AG04450 (cell line): ENCODE measurements around the gene NANOS3. TPM values are rescaled to one million over a fixed set of nuclear protein-coding genes. Genes with fewer than 3 reads are reported as not detected.

Source experiments
- CTCF ChIA-PET: fragments of 300-600, 350-600 bp; formaldehyde crosslinking; extraction: SDS; loops from one replicate; lab custom pipeline; 2022; ENCODE audit warnings: antibody characterized with exemption, inconsistent platforms; lab: Charles Lee
- POLR2A ChIA-PET: fragments of 350-600 bp; formaldehyde crosslinking; extraction: SDS; loops from one replicate; lab custom pipeline; 2021; ENCODE audit warnings: antibody characterized with exemption, inconsistent platforms; lab: Yijun Ruan, JAX
- DNase-seq: peaks from one replicate; pipeline ENCODE4 v3.0.0-alpha.2; 2011; ENCODE audit warnings: low read depth, low spot score
- H3K27ac ChIP-seq: one replicate; pipeline ENCODE4 v1.5.1; 2012; ENCODE audit warnings: low read depth, low read length, control low read depth
- H3K27me3 ChIP-seq: one replicate; pipeline ENCODE4 v1.6.0; 2012; ENCODE audit warnings: low read length; ENCODE audit not compliant: control insufficient read depth, insufficient read depth
- H3K4me3 ChIP-seq: 2 replicates; pipeline ENCODE4 v1.5.1; 2011; ENCODE audit warnings: mild to moderate bottlenecking, low read depth, low read length, control low read depth
- H3K9me3 ChIP-seq: 2 replicates; pipeline ENCODE4 v1.5.1; 2012; ENCODE audit warnings: low read length; ENCODE audit not compliant: control insufficient read depth, insufficient read depth
- polyA plus RNA-seq: library from polyadenylated mRNA; depleted of rRNA; stranded (reverse); fragments of >200 nt; gene quantifications from 2 replicates; pipeline ENCODE4 v1.2.3, GENCODE V29; 2011
- TF ChIP-seq, protein P1 (sequence below): IDR thresholded peaks from 2 replicates; pipeline ENCODE4 v1.5.1; 2011; ENCODE audit warnings: low read depth, low read length, control low read depth, inconsistent platforms

Gene NANOS3
- polyA plus RNA-seq, 1 experiment: 0.36 TPM

DNA sequence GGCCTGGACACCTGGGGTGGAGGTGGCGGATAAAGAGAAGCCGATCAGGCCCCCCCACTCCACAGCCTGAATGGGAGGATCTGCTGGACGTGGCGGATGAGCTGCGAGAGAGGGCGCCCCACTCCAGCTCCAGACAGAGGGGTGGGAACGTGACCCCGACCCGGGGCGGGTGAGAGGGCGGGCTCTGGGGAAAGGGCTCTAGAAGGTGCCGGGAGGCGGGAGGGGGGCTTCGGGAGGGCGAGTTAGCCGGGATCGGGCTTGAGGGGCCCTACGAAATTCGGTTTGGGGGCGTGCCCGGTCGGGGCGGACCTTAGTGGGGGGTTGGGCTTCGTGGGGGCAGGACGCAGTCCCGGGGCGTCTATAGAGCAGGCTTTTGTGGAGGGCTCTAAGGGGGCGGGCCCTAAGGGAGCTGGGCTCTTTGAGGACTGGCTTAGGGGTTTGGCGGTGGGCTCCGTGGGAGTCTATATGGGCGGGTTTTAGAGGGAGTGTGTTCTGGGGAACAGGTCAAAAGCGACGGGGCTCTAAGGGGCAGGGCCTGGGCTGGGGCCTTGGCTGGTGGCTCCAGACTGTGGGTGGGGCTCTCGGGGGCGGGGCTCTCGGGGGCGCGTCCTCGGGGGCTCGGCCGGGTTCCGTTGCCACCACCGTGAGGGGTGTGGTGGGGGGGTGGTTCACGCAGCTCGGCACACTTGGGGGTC lies 4.1 kb upstream of the NANOS3 start:
- Histone ChIP-seq H3K27me3 (no peaks in the 10 kb centered on the region), H3K27ac (no peak overlapping the region), H3K9me3 (no peaks in the 10 kb centered on the region), H3K4me3 (no peak overlapping the region)
- POLR2A ChIA-PET: no interaction called here
- no peak for DNase-seq
- TF ChIP-seq, protein P1, sequence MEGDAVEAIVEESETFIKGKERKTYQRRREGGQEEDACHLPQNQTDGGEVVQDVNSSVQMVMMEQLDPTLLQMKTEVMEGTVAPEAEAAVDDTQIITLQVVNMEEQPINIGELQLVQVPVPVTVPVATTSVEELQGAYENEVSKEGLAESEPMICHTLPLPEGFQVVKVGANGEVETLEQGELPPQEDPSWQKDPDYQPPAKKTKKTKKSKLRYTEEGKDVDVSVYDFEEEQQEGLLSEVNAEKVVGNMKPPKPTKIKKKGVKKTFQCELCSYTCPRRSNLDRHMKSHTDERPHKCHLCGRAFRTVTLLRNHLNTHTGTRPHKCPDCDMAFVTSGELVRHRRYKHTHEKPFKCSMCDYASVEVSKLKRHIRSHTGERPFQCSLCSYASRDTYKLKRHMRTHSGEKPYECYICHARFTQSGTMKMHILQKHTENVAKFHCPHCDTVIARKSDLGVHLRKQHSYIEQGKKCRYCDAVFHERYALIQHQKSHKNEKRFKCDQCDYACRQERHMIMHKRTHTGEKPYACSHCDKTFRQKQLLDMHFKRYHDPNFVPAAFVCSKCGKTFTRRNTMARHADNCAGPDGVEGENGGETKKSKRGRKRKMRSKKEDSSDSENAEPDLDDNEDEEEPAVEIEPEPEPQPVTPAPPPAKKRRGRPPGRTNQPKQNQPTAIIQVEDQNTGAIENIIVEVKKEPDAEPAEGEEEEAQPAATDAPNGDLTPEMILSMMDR: no peak
- CTCF ChIA-PET: interaction anchor here (0.6 to 1.3 kb wide), 6 partner anchors 11 to 1104 kb away, joined by 3 to 4 read pairs (median 3); no protein-coding TSS in a partner anchor

DNA sequence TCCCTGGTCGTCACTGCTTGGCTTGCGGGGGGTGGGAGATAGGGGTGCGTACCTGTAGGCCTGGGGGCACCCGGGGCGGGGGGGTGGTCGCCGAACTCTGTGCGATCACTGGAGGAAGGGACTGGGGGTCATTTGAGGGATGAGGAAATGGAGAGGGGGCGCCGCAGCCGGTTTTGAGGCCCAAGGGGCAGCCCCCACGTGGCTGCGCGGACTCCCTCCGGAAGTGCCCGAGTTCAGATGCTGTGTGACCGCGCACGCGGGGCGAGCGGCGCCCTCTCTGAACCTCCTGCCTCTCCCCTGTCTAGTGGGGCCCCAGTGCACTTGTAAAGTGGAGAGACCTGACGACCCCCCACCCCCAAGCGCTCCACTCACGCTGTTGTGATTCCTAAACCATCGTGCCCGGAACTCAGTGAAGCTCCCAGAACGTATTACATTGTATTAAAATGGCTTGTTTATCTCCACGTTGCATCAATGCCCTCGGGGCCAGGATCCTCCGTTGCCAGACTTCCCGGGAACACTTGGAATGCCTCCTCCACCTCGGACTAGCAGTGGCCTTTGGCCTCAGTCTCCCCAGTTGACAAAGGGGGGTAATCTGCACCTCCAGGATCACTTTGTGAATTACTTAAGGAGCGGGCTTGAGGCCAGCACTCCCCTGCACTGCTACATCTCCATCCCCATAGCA lies 3.0 kb upstream of the NANOS3 start:
- Histone ChIP-seq H3K9me3 (no peaks in the 10 kb centered on the region), H3K27me3 (no peaks in the 10 kb centered on the region), H3K4me3 (no peak overlapping the region), H3K27ac (no peak overlapping the region)
- ChIA-PET POLR2A (no interaction called here), CTCF (interaction anchor here (0.8 kb wide), 1 partner anchor 202 kb away, joined by 4 read pairs; no protein-coding TSS in a partner anchor)
- TF ChIP-seq, protein P1: no peak
- DNase-seq: no peak

DNA sequence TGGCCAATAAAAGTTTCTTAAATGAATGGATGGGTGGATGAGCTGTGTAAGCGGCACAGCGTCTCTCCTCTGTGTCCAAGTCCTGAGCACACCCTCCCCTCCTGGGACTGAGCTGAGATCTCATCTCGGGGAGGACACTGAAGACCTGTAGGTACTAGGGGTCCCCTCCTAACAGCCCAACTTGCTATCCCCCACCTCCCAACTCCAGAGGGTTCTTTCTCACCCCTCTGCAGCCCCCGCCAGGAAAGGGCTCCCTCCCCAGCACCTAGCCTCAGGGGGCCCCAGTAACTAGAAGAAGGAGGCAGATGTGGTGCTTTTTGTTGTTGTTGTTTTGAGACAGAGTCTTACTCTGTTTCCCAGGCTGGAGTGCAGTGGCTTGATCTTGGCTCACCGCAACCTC lies 1.1 kb upstream of the NANOS3 start:
- ChIA-PET CTCF (interaction anchor here (0.6 to 0.9 kb wide), 2 partner anchors 75 to 200 kb away, joined by 5 to 6 read pairs; no protein-coding TSS in a partner anchor), POLR2A (no interaction called here)
- H3K4me3 ChIP-seq: no peak overlapping the region
- H3K27ac ChIP-seq: no peak overlapping the region
- DNase-seq: no peak
- TF ChIP-seq, protein P1: no peak
- no peaks in the 10 kb centered on the region for H3K27me3 ChIP-seq
- no peaks in the 10 kb centered on the region for H3K9me3 ChIP-seq

DNA sequence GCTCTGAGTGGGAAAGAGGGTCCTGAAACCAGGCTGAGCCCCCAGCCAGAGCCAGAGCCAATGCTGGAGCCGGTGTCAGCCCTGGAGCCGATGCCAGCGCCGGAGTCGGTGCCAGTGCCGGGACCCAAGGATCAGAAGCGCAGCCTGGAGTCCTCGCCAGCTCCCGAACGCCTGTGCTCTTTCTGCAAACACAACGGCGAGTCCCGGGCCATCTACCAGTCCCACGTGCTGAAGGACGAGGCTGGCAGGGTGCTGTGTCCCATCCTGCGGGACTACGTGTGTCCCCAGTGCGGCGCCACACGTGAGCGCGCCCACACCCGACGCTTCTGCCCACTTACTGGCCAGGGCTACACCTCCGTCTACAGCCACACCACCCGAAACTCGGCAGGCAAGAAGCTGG lies 369 bp downstream of the NANOS3 start:
- no peaks in the 10 kb centered on the region for H3K9me3 ChIP-seq
- H3K4me3 ChIP-seq: no peak overlapping the region
- no peaks in the 10 kb centered on the region for H3K27me3 ChIP-seq
- TF ChIP-seq, protein P1: no peak
- ChIA-PET POLR2A (no interaction called here), CTCF (interaction anchor here (1.9 kb wide), 1 partner anchor 198 kb away, joined by 11 read pairs; no protein-coding TSS in a partner anchor)
- no peak for DNase-seq
- no peak overlapping the region for H3K27ac ChIP-seq
